BE2C (cell line): ENCODE data around the gene FSTL3.

ENCODE experiments used
- DNase-seq: peaks from one replicate; pipeline ENCODE4 v3.0.0-alpha.2; 2020
- H3K27me3 ChIP-seq: fragments of 250-450 bp; sonication (Bioruptor Pico); 2 replicates; pipeline ENCODE4 v1.5.1; 2020; ENCODE audit warnings: mild to moderate bottlenecking
- H3K36me3 ChIP-seq: fragments of 250-450 bp; sonication (Bioruptor Pico); 2 replicates; pipeline ENCODE4 v1.5.1; 2020; ENCODE audit warnings: mild to moderate bottlenecking
- H3K4me1 ChIP-seq: fragments of 250-450 bp; sonication (Bioruptor Pico); 2 replicates; pipeline ENCODE4 v1.5.1; 2020
- H3K4me3 ChIP-seq: 2 replicates; pipeline ENCODE4 v1.5.1; 2011; ENCODE audit warnings: low read depth, low read length
- H3K9me3 ChIP-seq: fragments of 250-450 bp; sonication (Bioruptor Pico); 2 replicates; pipeline ENCODE4 v1.5.1; 2020
- TF ChIP-seq, protein P1 (sequence below): IDR thresholded peaks from 2 replicates; pipeline ENCODE4 v1.5.1; 2012; ENCODE audit warnings: mild to moderate bottlenecking, low read depth, low read length

FSTL3 gene

DNA sequence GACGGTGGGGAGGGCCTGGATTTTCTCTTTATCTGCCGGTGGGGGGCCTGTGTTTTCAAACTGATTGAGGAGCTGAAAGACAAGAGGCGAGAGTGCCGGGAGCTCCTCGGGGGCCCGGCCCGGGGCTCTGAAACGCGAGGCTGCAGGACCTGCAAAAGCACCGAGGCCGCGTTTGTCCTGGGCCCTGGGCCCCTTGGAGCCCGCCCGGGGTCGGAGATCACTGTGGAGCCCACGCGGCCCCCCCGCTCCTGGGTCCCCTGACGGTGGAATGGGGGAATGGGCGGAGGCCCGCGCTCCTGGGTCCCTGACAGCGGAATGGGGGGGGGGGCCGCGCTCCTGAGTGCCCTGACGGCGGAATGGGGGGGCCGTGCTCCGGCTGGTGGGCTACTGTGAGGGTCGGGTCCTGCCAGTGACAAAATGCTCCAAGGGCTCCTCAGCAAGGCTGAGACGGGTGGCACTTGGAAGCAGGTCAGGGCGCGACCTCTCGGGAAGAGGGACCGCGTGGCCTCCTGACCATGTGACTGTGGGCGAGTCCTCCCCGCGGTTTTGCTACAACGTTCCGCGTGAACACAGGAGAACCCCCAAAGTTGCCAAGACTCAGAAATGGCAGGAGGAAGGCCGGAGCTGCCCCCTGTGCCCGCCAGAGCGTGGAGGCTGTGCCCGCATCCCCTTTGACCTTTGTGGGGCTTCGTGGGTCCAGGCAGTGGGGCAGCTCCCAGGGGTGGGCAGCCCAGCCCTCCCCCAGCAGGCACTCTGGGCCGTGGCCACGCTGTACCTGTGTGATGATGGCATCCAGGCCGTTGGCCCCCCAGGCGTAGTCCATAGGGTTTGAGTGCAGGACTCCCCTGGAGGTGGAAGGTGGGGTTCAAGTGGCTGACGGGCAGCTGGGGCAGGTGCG is 27.0 kb upstream of the FSTL3 start:
- no peaks in the 10 kb centered on the region for H3K4me1 ChIP-seq
- H3K36me3 ChIP-seq, result peaks cover 81% of the 10 kb centered on the region
- H3K27me3 ChIP-seq, result no peaks in the 10 kb centered on the region
- H3K9me3 ChIP-seq, result no peaks in the 10 kb centered on the region
- no peak overlapping the region for H3K4me3 ChIP-seq
- DNase-seq, result no peak
- TF ChIP-seq, protein P1, sequence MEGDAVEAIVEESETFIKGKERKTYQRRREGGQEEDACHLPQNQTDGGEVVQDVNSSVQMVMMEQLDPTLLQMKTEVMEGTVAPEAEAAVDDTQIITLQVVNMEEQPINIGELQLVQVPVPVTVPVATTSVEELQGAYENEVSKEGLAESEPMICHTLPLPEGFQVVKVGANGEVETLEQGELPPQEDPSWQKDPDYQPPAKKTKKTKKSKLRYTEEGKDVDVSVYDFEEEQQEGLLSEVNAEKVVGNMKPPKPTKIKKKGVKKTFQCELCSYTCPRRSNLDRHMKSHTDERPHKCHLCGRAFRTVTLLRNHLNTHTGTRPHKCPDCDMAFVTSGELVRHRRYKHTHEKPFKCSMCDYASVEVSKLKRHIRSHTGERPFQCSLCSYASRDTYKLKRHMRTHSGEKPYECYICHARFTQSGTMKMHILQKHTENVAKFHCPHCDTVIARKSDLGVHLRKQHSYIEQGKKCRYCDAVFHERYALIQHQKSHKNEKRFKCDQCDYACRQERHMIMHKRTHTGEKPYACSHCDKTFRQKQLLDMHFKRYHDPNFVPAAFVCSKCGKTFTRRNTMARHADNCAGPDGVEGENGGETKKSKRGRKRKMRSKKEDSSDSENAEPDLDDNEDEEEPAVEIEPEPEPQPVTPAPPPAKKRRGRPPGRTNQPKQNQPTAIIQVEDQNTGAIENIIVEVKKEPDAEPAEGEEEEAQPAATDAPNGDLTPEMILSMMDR, result no peak

GRCh38 chr19:650121-650520 is 26.1 kb upstream of the FSTL3 start:
- Histone ChIP-seq H3K4me1 (no peaks in the 10 kb centered on the region), H3K36me3 (peaks cover 81% of the 10 kb centered on the region), H3K27me3 (no peaks in the 10 kb centered on the region), H3K9me3 (no peaks in the 10 kb centered on the region), H3K4me3 (no peak overlapping the region)
- TF ChIP-seq, protein P1, result no peak
- no peak for DNase-seq

- Histone ChIP-seq H3K36me3 (peaks cover 75% of the 10 kb centered on the region), H3K4me3 (no peak overlapping the region), H3K27me3 (no peaks in the 10 kb centered on the region), H3K9me3 (no peaks in the 10 kb centered on the region), H3K4me1 (no peaks in the 10 kb centered on the region)
- DNase-seq, result no peak
- TF ChIP-seq, protein P1, result no peak
Observed at GRCh38 chr19:651114-651818, 24.9 kb upstream of the FSTL3 start.

- no peak overlapping the region for H3K4me3 ChIP-seq
- no peaks in the 10 kb centered on the region for H3K27me3 ChIP-seq
- no peaks in the 10 kb centered on the region for H3K4me1 ChIP-seq
- TF ChIP-seq, protein P1, result no peak
- peaks cover 74% of the 10 kb centered on the region for H3K36me3 ChIP-seq
- no peaks in the 10 kb centered on the region for H3K9me3 ChIP-seq
- no peak for DNase-seq
Observed at GRCh38 chr19:651991-652390, 24.2 kb upstream of the FSTL3 start.

GRCh38 chr19:652467-653389 is 23.5 kb upstream of the FSTL3 start:
- H3K36me3 ChIP-seq, result peaks cover 72% of the 10 kb centered on the region
- H3K27me3 ChIP-seq, result no peaks in the 10 kb centered on the region
- no peak for DNase-seq
- H3K9me3 ChIP-seq, result no peaks in the 10 kb centered on the region
- H3K4me1 ChIP-seq, result no peaks in the 10 kb centered on the region
- H3K4me3 ChIP-seq, result no peak overlapping the region
- TF ChIP-seq, protein P1, result no peak
